ENCODE results near the gene SMAD7.

SMAD7 gene

GRCh38 chr18:48953104-48953706 is 2.4 kb upstream of the SMAD7 start:
- ChIA-PET CTCF (no interaction called here), POLR2A (interaction anchor here (0.6 to 2.5 kb wide), 13 partner anchors 9 to 533 kb away, joined by 3 to 27 read pairs (median 6); no protein-coding TSS in a partner anchor)
- no peak for DNase-seq (ENCODE audit: extremely low spot score)
- TF ChIP-seq ELF4 (IDR thresholded peaks at IDR 0.05) (no peak), FOXM1 (IDR thresholded peaks at IDR 0.05; ENCODE audit: borderline replicate concordance) (no peak), TARDBP (IDR thresholded peaks at IDR 0.05) (no peak), HDGF (IDR thresholded peaks at IDR 0.05; ENCODE audit: borderline replicate concordance) (no peak), CTBP1 (IDR thresholded peaks at IDR 0.05; ENCODE audit: borderline replicate concordance) (no peak), SP1 (IDR thresholded peaks at IDR 0.05) (no peak)

- TF ChIP-seq FOXK2 (IDR thresholded peaks at IDR 0.05) (no peak), CTBP1 (IDR thresholded peaks at IDR 0.05; ENCODE audit: borderline replicate concordance) (no peak), LEF1 (IDR thresholded peaks at IDR 0.05; ENCODE audit: borderline replicate concordance) (no peak), FOXA1 (IDR thresholded peaks at IDR 0.05) (no peak), L3MBTL2 (conservative IDR thresholded peaks at IDR 0.05) (0 out of 2 replicates have a peak, but pooled peaks have one; percentile 14), ZNF384 (IDR thresholded peaks at IDR 0.05) (0 out of 2 replicates have a peak, but pooled peaks have one; percentile 92)
- ChIA-PET POLR2A (interaction anchor here (0.6 to 2.5 kb wide), 17 partner anchors 9 to 533 kb away, joined by 3 to 27 read pairs (median 4); no protein-coding TSS in a partner anchor), CTCF (no interaction called here)
- DNase-seq (ENCODE audit: extremely low spot score) = peak; percentile 55
Measured at GRCh38 chr18:48952287-48953103, 1.7 kb upstream of the SMAD7 start.

- POLR2A ChIA-PET = interaction anchor here (0.8 to 2.5 kb wide), 12 partner anchors 10 to 256 kb away, joined by 3 to 27 read pairs (median 6); no protein-coding TSS in a partner anchor
- TF ChIP-seq ELF4 (IDR thresholded peaks at IDR 0.05) (no peak), ARNT (IDR thresholded peaks at IDR 0.05) (no peak), NFRKB (IDR thresholded peaks at IDR 0.05) (no peak), PKNOX1 (IDR thresholded peaks at IDR 0.05) (no peak), HDGF (IDR thresholded peaks at IDR 0.05; ENCODE audit: borderline replicate concordance) (no peak), TARDBP (IDR thresholded peaks at IDR 0.05) (no peak), SUZ12 (IDR thresholded peaks at IDR 0.05) (no peak), CTBP1 (IDR thresholded peaks at IDR 0.05; ENCODE audit: borderline replicate concordance) (no peak), BHLHE40 (IDR thresholded peaks at IDR 0.05; ENCODE audit: borderline replicate concordance) (no peak), ZNF384 (IDR thresholded peaks at IDR 0.05) (no peak; the same call in none of the 2 replicates), FOXK2 (IDR thresholded peaks at IDR 0.05) (no peak), LEF1 (IDR thresholded peaks at IDR 0.05; ENCODE audit: borderline replicate concordance) (no peak), L3MBTL2 (conservative IDR thresholded peaks at IDR 0.05) (no peak), SP1 (IDR thresholded peaks at IDR 0.05) (no peak), FOXM1 (IDR thresholded peaks at IDR 0.05; ENCODE audit: borderline replicate concordance) (no peak), FOXA1 (IDR thresholded peaks at IDR 0.05) (no peak)
- DNase-seq (ENCODE audit: extremely low spot score) = peak; percentile 65
- CTCF ChIA-PET = interaction anchor here (0.6 kb wide), 1 partner anchor 11 kb away, joined by 4 read pairs; no protein-coding TSS in a partner anchor
Measured at GRCh38 chr18:48951448-48952286, 902 bp upstream of the SMAD7 start.

- POLR2A ChIA-PET = interaction anchor here (1.0 kb wide), 1 partner anchor 18 kb away, joined by 3 read pairs; no protein-coding TSS in a partner anchor
- DNase-seq (ENCODE audit: extremely low spot score) = no peak
- TF ChIP-seq SP1 (IDR thresholded peaks at IDR 0.05) (no peak), TARDBP (IDR thresholded peaks at IDR 0.05) (no peak), FOXK2 (IDR thresholded peaks at IDR 0.05) (no peak), ARNT (IDR thresholded peaks at IDR 0.05) (no peak), CTBP1 (IDR thresholded peaks at IDR 0.05; ENCODE audit: borderline replicate concordance) (no peak), PKNOX1 (IDR thresholded peaks at IDR 0.05) (no peak), SUZ12 (IDR thresholded peaks at IDR 0.05) (no peak), FOXA1 (IDR thresholded peaks at IDR 0.05) (no peak), FOXM1 (IDR thresholded peaks at IDR 0.05; ENCODE audit: borderline replicate concordance) (no peak), NFRKB (IDR thresholded peaks at IDR 0.05) (no peak), HDGF (IDR thresholded peaks at IDR 0.05; ENCODE audit: borderline replicate concordance) (no peak), L3MBTL2 (conservative IDR thresholded peaks at IDR 0.05) (no peak), LEF1 (IDR thresholded peaks at IDR 0.05; ENCODE audit: borderline replicate concordance) (no peak), ZNF384 (IDR thresholded peaks at IDR 0.05) (no peak), ELF4 (IDR thresholded peaks at IDR 0.05) (no peak), BHLHE40 (IDR thresholded peaks at IDR 0.05; ENCODE audit: borderline replicate concordance) (no peak)
- CTCF ChIA-PET = no interaction called here
Measured at GRCh38 chr18:48949606-48950535, 894 bp downstream of the SMAD7 start.
